Tongue (tissue), 2 donors: Measurements from ENCODE around the gene TXNIP. TPM values are rescaled to one million over a fixed set of nuclear protein-coding genes. Genes with fewer than 3 reads are reported as not detected.
A peak's percentile ranks its signal among the peaks of the same experiment; 100 is the strongest.

Source experiments
- DNase-seq: peaks from one replicate; pipeline ENCODE4 v3.0.0-alpha.2; 2015
- total RNA-seq: library from RNA; depleted of rRNA; stranded (reverse); fragments of >200 nt; gene quantifications from one replicate; pipeline ENCODE4 v1.2.3, GENCODE V29; 2014

The TXNIP gene
- total RNA-seq, 1 donor from 2014 or later = 834 TPM

DNA sequence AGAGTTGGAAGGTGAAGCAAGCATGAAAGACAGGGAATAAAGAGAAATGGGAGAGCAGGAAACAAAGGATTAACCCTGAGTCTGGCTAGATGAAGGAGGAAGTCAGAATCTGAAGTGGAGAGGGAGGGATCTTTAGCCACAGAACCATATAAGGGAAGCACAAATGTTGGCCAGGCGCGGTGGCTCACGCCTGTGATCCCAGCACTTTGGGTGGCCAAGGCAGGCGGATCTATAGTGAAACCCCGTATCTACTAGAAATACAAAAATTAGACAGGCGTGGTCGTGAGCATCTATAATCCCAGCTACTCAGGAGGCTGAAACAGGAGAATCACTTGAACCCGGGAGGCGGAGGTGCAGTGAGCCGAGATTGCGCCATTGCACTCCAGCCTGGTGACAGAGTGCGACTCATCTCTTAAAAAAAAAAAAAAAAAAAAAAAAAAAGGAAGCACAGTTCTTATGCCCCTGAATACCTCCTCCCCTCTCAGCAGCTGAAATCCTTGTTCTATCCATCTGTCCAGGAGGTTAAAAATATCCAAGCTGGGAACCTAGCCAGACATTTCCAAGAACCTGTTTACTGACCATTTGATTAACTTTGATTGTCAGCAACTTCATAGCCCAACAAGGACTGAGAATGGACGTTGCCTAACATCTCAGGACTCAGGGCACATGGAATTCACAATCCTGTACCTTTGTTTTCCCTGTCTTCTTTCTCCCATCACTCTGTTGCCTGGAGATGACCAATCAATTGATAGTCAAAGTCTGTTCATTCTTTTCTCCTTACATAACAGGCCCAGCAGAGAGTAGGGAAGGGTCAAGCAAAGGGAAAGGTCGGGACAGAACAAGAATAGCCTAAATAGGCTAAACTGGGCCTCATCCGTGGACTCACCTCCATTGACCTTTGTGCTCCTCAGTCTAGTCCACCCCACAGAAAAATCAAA is 10.6 kb downstream of the TXNIP start:
- peak; percentile 91 for DNase-seq

DNA sequence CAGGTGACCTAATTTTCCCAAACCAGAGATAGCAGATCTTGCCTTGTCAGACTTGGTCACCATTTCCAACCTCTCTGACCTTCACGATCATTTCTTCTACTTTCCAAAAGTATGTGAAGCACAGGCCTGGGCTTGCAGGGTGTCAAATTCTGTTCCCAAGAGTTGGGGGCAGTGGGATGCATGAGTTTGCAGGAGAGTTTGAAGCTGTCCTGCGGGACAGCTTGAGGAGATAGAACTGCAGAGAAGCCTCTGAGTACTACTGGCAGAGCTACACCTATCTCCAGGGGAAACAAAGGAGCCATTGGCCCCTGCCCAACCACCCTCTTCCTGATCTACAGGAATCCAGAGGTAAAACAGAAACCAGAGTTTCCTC is 11.3 kb downstream of the TXNIP start:
- no peak for DNase-seq

- no peak for DNase-seq
These were observed 12.2 kb downstream of the TXNIP start for GRCh38 chr1:145983960-145984830.

- peak; percentile 89 for DNase-seq
These were observed 13.1 kb downstream of the TXNIP start for GRCh38 chr1:145983206-145983675.

- DNase-seq = no peak
These were observed 14.2 kb downstream of the TXNIP start for GRCh38 chr1:145982010-145982723.

- no peak for DNase-seq
These were observed 15.9 kb downstream of the TXNIP start for GRCh38 chr1:145980457-145980994.

GRCh38 chr1:145979746-145980456 is 16.5 kb downstream of the TXNIP start:
- DNase-seq = no peak

DNA sequence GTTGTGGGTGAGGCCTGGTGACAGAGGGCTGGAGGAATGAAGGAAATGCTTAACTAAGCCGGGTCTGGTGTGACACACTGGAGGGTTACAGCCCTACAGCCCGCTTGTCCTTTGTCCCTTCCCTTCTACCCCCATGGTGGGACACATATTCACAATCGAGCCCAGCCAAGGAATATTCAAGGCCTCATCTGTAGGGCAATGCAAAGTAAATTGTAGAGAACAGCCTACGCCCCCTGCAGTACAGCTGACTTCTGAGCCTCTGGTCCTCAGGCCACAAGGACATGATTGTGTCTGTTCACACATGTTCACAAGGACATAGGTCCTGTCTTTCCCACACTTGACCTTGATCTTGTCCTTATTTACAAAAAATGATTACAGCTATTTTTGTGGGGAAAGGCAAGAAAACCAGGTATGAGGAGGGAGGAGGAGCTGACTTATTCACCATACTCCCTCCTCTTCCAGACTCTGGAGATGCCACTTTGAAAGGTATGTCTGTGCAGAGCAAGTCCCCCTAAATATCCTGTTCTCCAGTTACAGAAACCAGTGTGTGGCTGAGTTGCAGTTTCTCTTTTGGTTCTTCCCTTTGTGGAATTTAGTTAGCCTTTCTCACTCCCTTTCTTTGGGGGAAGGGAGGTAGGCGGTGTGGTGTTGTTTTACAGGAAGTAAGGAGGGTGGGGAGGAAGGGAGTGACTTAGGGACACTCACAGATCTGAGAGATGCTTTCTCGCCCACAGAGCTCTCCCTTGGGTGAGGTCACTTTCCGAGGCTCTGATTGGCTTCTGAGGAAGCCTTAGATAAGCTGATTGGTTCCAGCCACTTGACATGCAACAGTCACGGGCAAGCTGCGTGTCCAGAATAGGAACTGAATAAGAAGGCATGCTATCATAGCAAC is 17.3 kb downstream of the TXNIP start:
- peak; percentile 99 for DNase-seq

DNA sequence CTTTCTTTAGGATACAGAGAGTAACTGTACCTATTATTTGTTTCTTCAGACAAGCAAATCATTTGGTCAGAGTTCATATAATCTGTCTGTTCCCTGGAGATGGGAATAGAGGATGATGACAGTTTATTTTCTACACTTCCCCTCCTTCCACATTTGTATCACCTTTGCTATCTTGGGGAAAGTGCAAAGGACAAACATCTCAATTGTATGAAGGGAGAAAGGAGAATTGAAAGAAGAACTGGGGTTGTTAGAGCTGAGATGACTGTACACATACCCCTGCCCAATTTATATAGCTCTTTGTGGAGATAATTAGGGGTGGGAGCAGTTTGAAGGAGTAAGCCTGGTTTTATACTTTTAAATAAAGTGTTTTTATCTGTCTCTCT is 17.9 kb downstream of the TXNIP start:
- DNase-seq = no peak

DNA sequence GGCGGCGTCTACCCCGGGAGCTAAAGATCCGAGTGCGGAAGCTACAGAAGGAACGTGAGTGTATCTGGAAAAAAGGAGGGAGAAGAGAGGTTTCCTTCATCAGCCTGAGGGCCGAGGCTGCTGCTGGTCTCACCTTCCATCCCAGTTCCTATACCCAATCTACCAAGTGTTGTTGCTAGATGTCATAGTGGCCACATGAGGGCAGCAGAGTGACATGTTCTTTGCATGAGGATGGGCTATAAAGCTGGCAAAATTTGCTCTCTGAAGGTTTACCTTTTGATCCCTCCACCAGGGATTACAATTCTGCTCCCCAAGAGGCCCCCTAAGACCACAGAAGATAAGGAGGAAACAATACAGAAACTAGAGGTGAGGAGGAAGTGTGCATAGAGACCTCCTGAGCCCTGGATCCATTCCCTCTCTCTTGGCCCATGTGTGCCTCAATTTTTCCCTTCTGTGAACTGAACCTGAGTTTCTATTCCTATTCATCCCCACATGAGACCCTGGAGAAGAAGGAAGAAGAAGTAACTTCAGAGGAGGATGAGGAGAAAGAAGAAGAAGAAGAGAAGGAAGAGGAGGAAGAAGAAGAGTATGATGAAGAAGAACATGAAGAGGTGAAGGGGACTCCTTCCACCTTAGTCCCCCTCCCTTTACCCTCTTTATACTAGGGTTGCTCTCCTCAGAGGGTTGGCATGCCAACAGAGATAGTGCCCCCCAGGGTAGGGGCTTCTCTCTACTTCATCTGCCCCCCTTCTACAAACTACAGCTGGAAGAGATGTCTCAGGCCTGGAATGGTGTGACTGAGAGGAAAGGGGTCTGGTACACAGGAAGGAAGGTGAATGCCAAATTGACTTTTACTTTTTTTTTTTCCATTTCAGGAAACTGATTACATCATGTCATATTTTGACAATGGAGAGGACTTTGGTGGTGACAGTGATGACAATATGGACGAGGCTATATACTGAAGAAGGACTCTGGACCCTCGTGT is 18.6 kb downstream of the TXNIP start:
- peak; percentile 94 for DNase-seq

DNA sequence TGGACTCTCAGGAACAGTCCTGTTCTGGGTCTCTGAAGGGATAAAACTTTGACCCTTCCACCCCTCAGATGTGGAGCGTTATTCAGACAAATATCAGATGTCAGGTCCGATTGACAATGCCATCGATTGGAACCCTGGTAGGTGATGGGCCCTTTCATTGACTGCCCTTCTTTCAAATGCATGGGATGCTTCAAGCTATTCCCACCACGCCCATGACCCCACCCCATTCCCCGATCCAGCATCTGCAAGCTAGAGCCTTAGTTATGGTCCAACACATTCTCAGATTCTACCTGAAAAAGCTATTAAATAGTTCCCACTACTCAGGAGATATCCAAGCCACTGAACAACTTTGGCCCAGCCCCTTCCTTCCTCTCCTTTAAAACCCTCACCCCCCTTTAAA is 19.4 kb downstream of the TXNIP start:
- no peak for DNase-seq

DNA sequence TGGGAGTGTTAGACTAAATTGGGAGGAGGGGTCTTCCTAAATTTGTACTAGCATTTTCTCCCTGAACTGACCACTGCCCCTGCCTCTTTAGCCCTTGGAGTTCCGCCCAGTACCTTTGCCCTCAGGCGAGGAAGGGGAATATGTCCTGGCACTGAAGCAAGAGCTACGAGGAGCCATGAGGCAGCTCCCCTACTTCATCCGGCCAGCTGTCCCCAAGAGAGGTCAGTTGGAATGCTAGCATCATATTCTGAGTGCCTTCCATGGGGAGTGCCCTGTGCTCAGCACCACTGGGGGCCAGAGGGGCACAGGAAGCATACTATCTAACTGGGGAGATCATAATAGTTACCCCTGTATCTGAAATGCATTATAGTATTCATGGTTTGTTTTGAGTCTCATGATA is 21.2 kb downstream of the TXNIP start:
- DNase-seq = peak; percentile 50

- DNase-seq = no peak
These were observed 21.7 kb downstream of the TXNIP start for GRCh38 chr1:145974721-145975120.

GRCh38 chr1:145972580-145972979 is 23.8 kb downstream of the TXNIP start:
- DNase-seq = no peak

GRCh38 chr1:145967288-145967687 is 29.1 kb downstream of the TXNIP start:
- DNase-seq = no peak

DNA sequence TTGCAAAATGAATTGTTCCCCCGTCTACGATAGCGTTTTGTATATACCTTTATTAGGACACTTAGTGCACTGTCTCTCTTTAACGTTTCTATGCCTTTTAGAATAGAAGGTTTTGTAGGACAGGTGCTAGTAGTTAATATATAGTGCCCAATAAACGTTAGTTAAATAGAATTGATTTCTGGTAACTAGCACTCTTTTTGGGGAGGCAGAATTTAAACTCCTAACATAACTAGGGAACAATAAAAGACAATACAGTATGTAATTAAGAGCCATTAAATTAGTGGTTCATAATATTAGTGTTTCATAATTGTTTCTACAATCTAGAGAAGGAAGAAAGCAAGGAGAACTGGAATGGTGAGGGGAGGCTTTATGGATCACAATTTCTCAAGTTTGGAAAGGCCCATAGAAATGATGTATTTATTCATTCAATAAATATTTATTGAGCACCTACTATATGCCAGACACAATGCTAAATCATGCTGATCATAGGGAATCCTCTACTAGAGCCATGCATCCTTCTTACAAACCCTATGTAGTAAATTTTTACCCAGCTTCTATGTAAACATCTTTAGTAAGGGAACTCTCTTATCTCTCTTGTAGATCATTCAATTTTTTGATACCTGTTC is 31.1 kb downstream of the TXNIP start:
- DNase-seq = no peak

DNA sequence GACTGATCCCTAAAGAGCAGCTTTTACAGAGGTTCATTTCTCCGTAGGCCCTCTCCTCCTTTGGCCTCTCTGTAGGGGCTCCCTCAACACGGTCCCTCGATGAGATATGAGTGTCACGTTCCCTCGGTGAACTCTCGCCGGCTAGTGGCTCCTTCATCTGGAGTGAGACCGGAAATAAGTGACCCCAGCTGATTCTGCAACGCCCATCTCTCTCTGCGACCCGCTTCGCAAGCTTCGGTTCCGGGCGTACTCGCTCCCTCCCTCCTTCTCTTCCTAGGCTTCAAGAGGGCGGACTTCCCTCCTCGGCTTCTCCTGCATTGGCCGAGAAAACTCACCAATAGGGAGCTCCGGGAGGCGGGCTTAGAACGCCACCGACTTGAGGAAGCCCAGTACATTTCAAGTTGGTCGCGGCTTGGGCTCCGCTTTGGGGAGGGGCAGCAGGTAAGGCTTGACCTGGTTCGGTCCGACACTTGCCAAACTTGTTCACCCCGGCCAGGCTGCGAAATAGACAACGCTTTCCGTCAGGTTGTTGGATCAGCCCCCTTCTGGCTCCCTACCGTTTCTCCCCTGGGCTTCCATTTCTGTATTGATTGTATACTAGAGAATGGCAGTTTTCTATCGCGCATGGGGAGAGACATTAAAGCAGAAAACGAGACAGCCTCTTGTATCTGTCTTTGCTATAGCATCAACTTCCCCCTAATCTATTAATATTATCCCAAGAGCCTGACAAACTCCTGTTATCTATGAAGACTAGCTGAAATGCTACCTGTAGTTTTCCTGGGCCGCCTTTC is 31.9 kb downstream of the TXNIP start, which contains the start of the genes ANKRD34A and POLR3GL:
ANKRD34A (minus strand) TSS at position 248 of the 791 bp plus-strand sequence. CDS start 2,816 bp downstream, outside the sequence.
POLR3GL (plus strand) TSS at position 363 of the 791 bp plus-strand sequence. CDS start 10,176 bp downstream, outside the sequence.
- DNase-seq = peak; percentile 97
